Colonic mucosa (tissue), 4 donors: ENCODE data around the gene CHCHD3. TPM values are rescaled to one million over a fixed set of nuclear protein-coding genes. Genes with fewer than 3 reads are reported as not detected.

ENCODE experiments used
- DNase-seq: peaks from one replicate; pipeline ENCODE4 v3.0.0-alpha.2; 2020
- H3K27ac ChIP-seq: fragments of 200-600 bp; one replicate; pipeline ENCODE4 v1.8.0; 2021
- H3K27me3 ChIP-seq: fragments of 200-600 bp; one replicate; pipeline ENCODE4 v1.8.0; 2021
- H3K36me3 ChIP-seq: fragments of 200-600 bp; one replicate; pipeline ENCODE4 v1.8.0; 2021
- H3K4me1 ChIP-seq: fragments of 200-600 bp; one replicate; pipeline ENCODE4 v1.8.0; 2021; ENCODE audit warnings: mild to moderate bottlenecking
- H3K4me3 ChIP-seq: fragments of 200-600 bp; one replicate; pipeline ENCODE4 v1.8.0; 2021
- H3K9ac ChIP-seq, 2 donors: one replicate each; pipeline ENCODE4 v1.7.0; 2013; ENCODE audit warnings: control low read depth in 2 of 2, low read depth in 2 of 2, low read length in 2 of 2
- H3K9me3 ChIP-seq: fragments of 200-600 bp; one replicate; pipeline ENCODE4 v1.8.0; 2021
- intact Hi-C: fragments of 100-400 bp; cut with DNase I; formaldehyde crosslinking; loops from one replicate; pipeline ENCODE4 v1.14.1; 2022
- total RNA-seq, 2 donors: library from RNA; stranded (reverse); fragmentation: NEBNext Ultra II Directional in 1 of 2; extraction: Animal tissue kit (Norgen Biotek cat#: 25700) in 1 of 2; gene quantifications; one replicate each; pipeline ENCODE4 v1.2.1, GENCODE V29; 2021
- TF ChIP-seq, protein P1 (sequence below): fragments of 200-600 bp; IDR thresholded peaks from one replicate; pipeline ENCODE4 v1.8.0; 2022; ENCODE audit warnings: antibody characterized with exemption, mild to moderate bottlenecking
- donor health status: healthy.
- donor health status: DM: no; HTN: no; CAD: no.
- donor health status: DM: no; HTN: no; CAD: no.

Gene CHCHD3
- total RNA-seq, 2 donors from 2014 or later = 81.5 to 112 TPM

DNA sequence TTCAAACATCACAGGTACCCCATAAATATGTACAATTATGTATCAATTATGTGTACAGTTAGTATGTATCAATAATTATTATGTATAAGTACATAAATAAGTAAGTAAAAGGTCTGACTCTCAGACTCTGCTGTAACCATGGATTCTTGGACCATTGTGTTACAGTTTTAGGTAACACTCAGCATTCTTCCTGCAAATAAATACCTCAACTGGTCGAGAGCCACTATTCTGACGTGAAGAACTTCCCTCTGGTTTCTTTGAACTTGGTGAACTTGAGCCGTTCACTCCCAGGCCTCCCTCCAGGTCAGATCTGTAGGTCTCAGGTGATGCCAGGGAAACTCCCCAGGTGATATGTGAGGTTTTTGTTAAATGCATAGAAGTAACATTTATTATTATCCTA, 313.8 kb downstream of the CHCHD3 start:
- H3K9me3 ChIP-seq = no peaks in the 10 kb centered on the region
- no peak overlapping the region for H3K9ac ChIP-seq
- H3K27ac ChIP-seq = no peak overlapping the region
- no peaks in the 10 kb centered on the region for H3K4me1 ChIP-seq
- DNase-seq = no peak
- TF ChIP-seq, protein P1, sequence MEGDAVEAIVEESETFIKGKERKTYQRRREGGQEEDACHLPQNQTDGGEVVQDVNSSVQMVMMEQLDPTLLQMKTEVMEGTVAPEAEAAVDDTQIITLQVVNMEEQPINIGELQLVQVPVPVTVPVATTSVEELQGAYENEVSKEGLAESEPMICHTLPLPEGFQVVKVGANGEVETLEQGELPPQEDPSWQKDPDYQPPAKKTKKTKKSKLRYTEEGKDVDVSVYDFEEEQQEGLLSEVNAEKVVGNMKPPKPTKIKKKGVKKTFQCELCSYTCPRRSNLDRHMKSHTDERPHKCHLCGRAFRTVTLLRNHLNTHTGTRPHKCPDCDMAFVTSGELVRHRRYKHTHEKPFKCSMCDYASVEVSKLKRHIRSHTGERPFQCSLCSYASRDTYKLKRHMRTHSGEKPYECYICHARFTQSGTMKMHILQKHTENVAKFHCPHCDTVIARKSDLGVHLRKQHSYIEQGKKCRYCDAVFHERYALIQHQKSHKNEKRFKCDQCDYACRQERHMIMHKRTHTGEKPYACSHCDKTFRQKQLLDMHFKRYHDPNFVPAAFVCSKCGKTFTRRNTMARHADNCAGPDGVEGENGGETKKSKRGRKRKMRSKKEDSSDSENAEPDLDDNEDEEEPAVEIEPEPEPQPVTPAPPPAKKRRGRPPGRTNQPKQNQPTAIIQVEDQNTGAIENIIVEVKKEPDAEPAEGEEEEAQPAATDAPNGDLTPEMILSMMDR = no peak
- H3K27me3 ChIP-seq = no peaks in the 10 kb centered on the region
- no peak overlapping the region for H3K4me3 ChIP-seq
- intact Hi-C loops = no loop called here
- H3K36me3 ChIP-seq = no peaks in the 10 kb centered on the region

DNA sequence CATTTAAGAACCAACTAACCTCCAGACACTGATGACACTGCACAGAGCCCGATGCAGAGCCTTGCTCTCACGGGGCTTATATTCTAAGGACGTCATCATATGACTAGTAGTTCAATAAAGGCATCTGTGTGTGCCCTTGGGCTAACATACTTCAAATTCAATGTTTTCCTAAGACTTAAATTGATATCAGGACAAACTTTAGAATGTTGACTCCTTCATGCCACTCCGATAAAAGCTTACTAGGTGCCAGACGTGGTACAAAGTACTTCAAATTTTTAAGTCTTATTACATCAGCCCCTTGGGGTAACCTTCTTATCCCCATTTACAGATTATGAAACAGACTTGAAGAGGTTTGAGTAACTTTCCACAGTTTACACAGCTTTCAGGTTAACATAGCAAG, 314.5 kb downstream of the CHCHD3 start:
- Histone ChIP-seq H3K27ac (no peak overlapping the region), H3K36me3 (no peaks in the 10 kb centered on the region), H3K4me3 (no peak overlapping the region), H3K4me1 (no peaks in the 10 kb centered on the region), H3K9ac (no peak overlapping the region), H3K27me3 (no peaks in the 10 kb centered on the region), H3K9me3 (no peaks in the 10 kb centered on the region)
- intact Hi-C loops = no loop called here
- TF ChIP-seq, protein P1 = no peak
- DNase-seq = no peak

DNA sequence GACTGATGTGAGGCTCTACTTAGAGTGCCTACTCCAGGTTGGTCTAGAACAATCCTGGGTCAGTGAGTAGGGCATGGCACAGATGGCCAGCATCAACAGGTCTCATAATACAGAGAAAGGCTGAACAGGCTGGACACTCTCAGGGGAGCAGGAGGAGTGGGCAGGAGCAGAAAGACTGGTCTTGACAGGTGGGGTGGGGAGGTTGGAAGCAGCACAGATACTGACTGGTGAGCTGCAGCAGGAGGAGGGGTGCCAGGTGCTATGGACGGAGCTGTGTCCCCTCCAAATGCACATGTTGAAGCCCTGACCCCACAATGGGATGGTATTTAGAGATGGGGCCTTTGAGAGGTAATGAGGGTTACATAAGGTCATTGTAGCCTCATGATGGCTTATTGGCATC, 315.2 kb downstream of the CHCHD3 start:
- H3K27me3 ChIP-seq = no peaks in the 10 kb centered on the region
- intact Hi-C loops = no loop called here
- TF ChIP-seq, protein P1 = no peak
- H3K4me3 ChIP-seq = no peak overlapping the region
- no peaks in the 10 kb centered on the region for H3K36me3 ChIP-seq
- H3K4me1 ChIP-seq = no peaks in the 10 kb centered on the region
- DNase-seq = no peak
- H3K9ac ChIP-seq = no peak overlapping the region
- no peak overlapping the region for H3K27ac ChIP-seq
- no peaks in the 10 kb centered on the region for H3K9me3 ChIP-seq

DNA sequence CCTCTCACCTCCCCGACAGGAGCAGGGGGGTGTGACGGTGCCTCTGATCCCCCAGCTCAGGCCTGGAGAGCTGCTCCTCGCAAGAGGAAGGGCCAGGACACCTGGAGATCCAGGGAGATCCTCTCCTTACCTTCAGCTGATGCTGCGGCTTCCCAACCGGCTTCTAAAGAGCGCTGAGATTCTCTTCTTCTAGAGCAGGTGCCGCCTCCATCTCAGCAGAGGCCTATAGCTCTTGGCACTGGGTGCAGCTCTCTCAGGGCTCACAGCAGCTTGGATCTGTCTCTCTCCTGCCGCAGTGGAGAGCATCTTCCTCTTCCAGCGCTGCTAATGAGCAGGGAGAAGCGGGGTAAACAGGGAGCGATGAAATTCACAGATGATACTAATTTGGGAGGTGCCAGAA, 316.0 kb downstream of the CHCHD3 start:
- Histone ChIP-seq H3K4me1 (no peaks in the 10 kb centered on the region), H3K9ac (no peak overlapping the region), H3K4me3 (no peak overlapping the region), H3K36me3 (no peaks in the 10 kb centered on the region), H3K27me3 (no peaks in the 10 kb centered on the region), H3K9me3 (no peaks in the 10 kb centered on the region), H3K27ac (no peak overlapping the region)
- TF ChIP-seq, protein P1 = no peak
- no peak for DNase-seq
- intact Hi-C loops = no loop called here

DNA sequence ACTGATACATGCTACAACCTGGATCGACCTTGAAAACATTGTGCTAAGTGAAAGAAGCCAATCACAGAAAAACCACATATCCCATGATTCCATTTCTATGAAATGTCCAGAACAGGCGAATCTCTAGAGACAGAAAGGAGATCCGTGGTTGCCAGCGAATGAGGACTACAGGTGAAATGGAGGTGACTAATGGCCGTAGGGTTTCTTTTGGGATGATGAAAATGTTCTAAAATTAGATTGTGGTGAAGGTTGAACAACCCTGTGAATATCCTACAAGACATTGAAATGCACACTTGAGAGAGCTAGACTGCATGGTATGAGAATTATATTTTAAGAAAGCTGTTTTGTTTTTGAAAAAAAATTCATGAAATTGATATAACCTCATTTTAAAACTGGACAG, 317.1 kb downstream of the CHCHD3 start:
- intact Hi-C loops = no loop called here
- no peak overlapping the region for H3K4me3 ChIP-seq
- no peaks in the 10 kb centered on the region for H3K4me1 ChIP-seq
- no peak overlapping the region for H3K27ac ChIP-seq
- no peak for DNase-seq
- H3K36me3 ChIP-seq = no peaks in the 10 kb centered on the region
- no peaks in the 10 kb centered on the region for H3K9me3 ChIP-seq
- no peaks in the 10 kb centered on the region for H3K27me3 ChIP-seq
- H3K9ac ChIP-seq = no peak overlapping the region
- TF ChIP-seq, protein P1 = no peak

DNA sequence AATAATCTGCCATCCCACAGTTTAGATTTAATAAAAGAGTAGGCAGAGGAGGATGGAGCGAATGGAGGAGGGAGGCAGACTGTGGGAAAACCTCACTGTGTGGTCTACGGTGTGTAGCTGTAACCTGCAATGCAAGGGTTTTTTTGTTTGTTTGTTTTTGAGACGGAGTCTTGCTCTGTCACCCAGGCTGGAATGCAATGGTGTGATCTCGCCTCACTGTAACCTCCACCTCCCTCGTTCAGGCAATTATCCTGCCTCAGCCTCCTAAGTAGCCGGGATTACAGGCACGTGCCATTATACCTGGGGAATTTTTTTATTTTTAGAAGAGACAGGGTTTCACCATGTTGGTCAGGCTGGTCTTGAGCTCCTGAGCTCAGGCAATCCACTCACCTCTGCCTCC, 321.0 kb downstream of the CHCHD3 start:
- no peak overlapping the region for H3K27ac ChIP-seq
- H3K36me3 ChIP-seq = no peaks in the 10 kb centered on the region
- intact Hi-C loops = no loop called here
- H3K9ac ChIP-seq = no peak overlapping the region
- H3K4me1 ChIP-seq = no peaks in the 10 kb centered on the region
- DNase-seq = no peak
- TF ChIP-seq, protein P1 = no peak
- H3K9me3 ChIP-seq = no peaks in the 10 kb centered on the region
- no peak overlapping the region for H3K4me3 ChIP-seq
- no peaks in the 10 kb centered on the region for H3K27me3 ChIP-seq
